GM18867 (cell line): ENCODE measurements around the gene LYL1.

Experiments used
- ATAC-seq: cut with Tn5 transposase; IDR thresholded peaks from one replicate; pipeline ENCODE4 v1.9.1; 2021; ENCODE audit warnings: mild to moderate bottlenecking, moderate library complexity; ENCODE audit not compliant: unreplicated experiment

Gene LYL1

DNA sequence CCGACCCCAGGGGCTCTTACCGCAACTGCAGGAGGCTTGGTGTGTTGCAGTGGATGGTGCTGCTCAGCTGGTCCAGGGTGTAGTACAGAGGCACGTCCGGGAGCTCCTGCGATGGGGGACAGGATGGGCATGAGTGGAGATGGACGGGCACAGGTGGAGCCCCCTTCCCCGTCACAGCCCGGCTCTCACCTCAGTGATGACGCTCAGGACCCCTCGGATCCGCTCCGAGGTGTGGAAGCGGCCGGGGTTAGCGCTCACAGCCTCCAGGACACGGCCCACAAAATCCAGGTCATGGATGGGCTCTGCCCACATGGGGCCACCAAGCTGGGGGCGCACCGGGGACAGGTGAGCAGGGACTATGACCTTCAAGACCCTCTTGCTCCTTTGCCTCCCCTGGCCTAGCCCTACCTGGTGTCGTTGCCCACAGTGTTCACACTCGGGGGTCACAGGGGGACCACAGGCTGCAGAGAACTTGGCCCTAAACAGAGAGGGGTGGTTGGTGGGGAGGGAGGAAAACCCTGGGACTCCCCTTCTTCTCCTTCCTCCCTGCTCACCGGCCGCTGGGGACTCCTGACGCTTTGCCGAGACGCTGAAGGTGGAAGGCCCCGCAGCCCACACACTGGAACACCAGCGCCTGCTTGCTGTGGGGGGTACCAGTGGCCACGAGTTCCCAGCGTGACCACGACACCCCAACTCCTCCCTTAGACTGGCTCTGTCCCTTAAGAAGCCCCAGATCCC is 6.9 kb upstream of the LYL1 start:
- ATAC-seq = no peak

DNA sequence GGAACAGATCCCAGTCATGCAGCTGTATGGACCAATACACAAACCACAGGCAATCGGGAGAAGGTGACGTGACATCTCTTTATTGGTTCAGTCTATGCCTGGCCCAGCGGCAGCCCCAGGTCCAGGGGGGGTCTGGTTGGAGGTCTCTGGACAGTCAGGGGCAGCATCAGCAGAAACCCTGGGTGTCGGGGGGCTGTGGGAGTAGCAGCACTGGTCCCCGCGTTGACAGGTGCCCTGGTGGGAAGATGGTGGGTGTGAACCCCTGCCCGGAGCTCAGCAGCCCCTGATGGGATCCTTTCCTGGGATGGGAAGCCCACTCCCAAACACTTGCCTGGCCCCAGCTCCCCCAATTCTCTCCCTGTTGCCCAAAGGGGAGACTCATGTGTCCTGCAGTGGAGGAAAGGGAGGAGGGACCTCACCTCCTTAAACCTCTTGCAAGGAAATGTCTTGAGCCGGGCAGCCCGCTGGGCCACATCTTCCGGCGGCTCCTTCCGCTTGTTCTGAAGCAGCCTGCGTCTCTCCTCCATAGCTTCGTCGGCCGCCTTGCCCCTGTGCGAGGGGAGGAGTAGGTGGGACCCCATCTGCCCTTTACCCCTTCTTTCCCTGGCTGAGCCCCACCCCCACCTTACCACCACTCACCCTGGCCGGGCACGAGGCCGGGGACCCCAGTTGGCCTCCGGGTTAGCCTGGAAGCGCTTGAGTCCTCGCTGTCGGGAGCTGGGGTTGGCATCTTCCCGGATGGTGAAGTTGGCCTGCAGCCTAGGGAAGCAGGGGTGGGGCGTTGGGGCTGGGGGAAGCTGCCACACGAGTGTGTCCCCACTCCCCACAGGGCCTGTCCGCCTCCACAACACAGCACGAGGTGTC is 2.4 kb upstream of the LYL1 start:
- ATAC-seq = no peak

DNA sequence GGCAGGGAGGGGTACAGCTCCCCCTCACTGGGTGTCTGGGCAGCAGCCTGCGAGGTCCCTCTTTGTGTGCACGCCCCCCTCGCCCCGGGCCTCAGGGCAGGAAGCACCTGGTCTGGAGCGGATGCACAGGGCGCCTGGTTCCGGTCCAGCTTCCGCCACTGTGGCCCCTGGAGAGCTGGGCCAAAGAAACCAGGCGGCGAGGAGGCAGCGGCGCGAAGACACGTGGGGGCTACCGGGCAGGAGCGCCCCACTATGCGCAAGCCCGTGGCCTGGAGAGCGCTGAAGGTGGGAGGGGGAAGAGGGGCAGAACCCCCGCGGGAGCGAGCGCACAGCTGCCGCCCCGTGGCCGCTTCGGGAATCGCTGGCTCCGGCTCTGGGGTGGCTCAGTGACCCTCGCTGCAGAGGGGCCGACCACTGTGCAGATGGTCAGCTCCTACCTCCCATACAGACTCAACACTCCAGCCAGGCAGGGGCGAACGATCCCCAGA is 1.7 kb upstream of the LYL1 start:
- peak; percentile 28 for ATAC-seq

DNA sequence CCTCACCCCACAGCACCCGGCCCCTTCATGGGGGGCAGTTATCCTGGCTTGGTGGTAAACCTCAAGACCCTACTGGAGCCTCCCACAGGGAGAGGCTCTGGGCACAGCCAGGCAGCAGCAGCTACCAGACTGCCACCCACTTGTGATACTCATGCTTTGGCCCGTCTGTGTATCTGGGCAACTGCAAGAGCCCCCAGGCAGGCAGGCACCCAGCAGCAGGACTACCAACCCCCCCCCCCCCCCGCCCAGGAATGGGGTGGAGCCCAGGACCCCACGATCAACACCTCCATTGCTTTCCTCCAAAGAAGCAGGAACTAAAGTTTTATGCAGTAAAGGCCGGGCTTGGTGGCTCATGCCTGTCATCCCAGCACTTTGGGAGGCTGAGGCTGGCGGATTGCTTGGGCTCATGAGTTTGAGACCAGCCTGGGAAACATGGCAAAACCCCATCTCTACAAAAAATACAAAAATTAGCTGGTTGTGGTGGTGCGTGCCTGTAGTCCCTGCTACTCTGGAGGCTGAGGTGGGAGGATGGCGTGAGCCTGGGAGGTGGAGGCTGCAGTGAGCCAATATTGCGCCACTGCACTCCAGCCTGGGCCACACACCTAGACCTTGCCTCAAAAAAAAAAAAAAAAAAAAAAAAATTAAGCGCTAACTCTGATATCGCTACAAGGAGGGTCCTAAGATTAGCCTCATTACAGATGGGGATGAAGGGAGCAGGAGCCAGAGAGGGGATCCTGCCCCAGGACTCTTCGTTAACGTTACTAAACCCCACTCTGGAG is 1.1 kb upstream of the LYL1 start:
- no peak for ATAC-seq

DNA sequence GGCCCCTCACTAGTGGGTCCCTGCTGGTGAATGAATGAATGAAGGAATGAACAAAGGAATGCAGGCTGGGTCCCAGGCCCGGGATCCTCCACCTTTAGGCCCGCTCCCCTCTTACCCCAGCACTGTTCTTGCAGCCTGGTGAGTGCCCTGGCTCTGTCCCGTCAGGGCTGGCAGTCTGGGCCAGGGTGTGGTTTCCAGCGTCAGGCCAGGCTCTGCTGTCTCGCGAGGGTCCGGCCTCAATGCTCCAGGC is 317 bp downstream of the LYL1 start:
- no peak for ATAC-seq

DNA sequence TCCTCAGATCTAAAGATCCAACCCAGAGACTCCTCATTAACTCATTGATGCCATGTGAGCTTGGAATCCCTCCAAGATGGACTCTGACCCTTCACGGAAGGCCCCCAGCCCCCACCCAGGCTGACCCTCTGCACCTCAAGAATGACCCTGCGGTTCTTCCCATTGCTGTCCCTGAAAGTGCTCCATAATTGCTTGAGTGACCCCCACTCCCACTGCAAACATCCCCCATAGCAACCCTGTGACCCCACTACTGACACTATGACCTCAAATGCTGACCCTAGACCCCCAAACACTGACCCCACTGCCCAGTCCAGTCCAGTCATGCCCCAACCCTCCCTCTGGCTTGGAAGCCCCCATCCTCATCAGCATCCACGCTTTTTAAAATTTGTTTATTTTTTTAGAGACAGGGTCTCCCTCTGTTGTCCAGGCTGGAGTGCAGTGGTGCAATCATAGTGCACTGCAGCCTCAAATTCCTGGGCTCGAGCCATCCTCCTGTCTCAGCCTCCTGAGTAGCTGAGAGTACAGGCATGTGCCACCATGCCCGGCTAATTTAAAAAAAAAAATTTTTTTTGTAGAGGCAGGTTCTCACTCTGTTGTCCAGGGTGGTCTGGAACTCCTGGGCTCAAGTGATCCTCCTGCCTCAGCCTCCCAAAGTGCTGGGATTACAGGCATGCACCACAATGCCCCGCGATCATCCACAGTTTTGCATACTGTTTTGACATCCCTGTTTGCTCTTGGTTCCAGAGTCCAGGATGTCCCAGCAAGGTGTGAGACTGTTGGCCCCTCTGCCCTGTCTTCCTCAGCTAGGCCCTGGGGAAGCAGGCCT is 855 bp downstream of the LYL1 start:
- no peak for ATAC-seq

DNA sequence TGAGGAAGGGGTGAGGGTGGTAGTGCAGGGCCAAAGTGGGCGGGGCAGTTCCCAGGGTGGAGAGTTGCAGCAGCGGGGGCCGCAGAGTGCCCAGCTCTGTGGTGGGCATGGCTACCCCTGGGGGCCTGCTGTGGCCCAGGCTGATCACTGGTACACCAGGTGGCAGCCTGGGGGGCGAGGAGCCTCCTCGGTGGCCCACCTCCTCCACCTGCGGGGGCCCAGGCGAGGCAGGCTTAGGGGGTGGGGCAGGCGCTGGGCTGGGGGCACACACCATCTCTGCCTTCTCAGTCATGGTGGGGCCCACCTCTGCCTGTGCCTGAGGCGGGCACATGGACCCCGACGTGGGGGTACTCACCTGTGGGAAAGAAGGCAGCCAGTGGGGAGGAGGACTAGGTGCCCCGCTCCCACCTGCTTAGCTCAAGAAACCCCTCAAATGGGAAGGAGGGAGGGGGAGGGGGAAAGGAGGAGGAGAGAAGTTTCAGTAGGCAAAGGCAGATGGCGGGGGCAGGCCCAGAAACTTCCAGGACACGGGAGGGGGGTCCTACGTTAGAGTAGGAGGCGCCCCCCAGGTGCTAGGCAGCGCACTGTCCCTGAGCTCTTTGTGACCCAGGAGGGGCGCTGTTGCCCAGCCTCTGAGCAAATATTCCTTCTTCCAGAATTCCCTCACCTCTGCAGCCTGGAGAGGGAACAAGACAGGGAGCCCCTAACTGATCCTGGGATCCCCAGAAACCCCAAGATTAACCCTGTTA is 1.6 kb downstream of the LYL1 start:
- ATAC-seq = no peak

DNA sequence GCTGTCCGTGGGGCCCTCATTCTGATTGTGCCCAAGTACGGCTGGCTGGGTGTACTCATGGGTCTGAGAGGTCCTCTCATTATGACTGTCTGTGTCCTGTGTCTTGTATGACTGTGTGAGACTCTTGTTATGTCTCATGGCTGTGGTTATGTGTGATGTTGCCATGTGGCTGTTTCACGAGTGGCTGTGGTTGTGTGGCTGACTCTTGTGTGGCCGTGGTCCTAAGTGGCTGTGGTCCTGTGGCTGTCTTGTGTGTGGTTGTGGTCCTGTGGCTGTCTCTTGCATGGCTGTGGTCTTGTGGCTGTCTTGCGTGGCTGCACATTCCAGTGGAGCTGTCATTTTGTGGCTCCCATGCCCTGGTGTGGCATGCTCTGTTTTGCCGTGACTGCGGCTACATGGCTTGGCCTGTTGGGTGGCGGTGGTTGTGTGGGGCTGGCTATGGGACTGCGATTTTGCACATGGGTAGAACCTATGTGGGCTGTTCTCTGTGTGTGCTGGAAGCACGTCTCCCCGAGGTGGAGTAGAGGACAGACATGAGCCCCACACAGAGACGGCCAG is 2.5 kb downstream of the LYL1 start:
- no peak for ATAC-seq

DNA sequence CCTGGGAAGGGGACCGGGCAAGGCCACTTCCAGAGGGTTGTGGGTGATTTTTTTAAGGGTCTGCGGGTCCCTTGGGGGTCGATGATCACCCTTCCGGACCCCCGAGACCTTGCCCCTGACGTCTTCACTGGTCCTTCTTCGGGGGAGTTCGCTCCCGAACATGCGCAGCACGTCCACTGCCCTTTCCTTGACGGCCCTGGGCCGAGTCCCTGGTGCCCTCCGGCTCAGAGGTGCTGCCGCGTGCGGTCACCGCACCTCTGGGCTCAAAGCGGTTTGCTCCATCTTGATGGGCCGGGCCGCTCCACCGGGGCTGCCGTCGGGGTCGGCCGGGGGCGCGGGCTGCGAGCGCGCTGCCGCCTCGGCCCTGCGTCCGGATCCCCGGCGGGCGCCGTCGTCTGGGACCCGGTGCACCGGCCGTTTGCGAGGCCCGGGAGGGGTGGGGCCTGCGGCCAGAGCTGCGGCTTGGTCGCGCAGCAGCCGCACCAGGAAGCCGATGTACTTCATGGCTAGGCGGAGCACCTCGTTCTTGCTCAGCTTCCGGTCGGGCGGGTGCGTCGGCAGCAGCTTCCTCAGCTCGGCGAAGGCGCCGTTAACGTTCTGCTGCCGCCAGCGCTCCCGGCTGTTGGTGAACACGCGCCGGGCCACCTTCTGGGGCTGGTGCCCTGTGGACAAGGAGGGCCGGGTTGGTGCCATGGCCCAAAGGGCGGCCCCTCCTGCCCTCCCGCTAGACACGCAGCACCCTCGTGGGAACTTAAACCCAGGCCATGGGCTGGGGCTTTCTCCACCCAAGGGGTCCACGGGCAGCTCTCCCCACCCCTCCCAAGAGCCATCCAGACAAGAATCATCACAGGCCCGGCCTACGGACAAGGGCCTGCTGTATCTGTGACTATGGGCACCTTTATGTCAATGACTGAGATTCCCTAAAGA is 3.3 kb downstream of the LYL1 start:
- no peak for ATAC-seq

DNA sequence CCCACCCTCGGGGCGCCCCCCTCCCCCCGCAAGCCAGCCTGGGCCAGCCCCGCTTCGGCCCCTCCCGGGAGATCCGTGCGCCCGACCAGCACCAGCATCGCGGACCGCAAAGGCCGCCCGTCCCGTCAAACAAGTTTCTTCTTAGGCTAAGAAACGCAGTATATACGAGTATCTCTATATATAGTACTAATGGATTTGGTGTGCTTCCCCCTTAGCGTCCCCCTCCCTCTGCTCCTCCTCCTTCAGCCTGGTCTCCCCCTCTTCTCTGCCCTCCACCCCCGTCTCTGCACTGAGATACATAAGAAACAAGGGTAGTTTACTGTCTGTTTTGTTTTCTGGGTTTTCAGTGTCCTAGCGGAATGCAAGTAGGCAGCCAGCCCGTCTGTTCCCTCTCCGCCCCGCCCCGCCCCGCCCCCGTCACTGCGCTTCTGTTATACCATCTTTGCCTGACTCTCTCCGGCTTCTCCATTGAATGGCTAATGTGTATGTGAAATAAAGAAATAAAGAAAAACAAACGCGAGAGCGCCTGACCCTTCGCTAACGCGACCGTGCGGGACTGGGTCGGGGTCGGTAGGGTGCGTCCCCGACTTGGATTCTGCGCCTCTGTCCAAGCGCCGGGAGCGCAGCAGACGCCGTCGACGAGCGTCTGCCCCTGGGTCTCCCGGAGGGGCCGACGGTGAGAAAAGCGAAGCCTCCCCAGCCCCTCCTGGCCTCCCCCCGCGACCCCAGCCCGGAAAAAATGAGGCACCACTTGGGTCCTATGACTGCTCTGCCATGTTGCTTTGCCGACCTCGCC is 4.2 kb downstream of the LYL1 start:
- no peak for ATAC-seq

DNA sequence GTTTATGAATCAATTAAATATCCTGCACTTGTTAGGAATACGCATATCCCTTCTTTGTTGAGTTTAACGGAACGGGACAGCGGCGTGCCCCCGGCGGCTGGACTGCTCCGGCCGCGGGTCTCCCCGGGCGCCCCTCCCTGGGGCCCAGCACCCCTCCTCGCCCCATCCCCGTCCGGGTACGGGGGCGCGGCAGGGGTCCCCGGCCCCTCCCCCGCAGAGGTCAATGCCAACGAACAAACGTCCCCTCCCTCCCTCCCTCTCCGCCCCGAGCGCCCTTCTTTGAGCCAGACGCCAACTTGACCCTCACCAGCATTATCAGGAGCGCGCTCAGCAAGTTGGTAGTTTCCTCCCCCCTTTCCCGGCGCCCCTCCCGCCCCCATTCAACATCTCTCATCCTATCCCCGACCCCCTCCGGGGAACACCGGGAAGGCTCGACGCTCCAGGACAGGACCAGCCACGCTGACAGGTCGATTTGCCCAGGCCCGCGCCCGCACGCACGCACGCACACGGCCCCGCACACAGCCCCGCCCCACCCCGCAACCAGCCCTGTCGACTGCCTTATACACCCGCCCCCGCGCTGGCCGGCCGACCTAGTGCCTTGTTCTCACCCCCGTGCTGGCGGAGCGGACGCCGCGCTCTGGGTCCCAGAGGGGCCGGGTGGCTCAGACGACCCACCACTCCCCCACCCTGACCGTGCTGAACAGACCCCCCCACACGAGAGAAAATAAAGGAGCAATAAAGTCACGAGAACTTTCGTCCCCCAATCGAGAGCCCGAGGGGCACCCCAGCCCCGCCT is 5.0 kb downstream of the LYL1 start:
- no peak for ATAC-seq

DNA sequence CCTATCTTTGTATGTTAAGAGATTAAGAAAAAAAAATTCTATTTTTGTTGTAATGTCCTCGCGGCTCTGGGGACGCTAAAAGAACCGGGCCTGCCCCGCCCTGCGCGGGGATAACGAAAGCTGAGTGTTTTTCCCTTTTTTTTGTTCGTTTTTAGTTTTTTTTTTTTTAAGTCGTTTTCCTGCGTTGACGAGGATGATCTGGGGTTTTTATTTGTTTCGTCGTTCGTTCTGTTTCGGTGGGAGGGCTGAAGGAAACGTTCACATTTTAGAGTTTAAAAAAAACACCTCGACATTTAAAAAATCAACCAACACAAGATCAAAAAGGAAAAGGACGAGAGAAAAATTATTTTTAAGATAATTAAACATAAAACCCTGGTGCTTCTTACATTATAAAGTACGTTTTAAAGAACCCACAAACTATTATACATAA is 5.6 kb downstream of the LYL1 start:
- ATAC-seq = no peak

DNA sequence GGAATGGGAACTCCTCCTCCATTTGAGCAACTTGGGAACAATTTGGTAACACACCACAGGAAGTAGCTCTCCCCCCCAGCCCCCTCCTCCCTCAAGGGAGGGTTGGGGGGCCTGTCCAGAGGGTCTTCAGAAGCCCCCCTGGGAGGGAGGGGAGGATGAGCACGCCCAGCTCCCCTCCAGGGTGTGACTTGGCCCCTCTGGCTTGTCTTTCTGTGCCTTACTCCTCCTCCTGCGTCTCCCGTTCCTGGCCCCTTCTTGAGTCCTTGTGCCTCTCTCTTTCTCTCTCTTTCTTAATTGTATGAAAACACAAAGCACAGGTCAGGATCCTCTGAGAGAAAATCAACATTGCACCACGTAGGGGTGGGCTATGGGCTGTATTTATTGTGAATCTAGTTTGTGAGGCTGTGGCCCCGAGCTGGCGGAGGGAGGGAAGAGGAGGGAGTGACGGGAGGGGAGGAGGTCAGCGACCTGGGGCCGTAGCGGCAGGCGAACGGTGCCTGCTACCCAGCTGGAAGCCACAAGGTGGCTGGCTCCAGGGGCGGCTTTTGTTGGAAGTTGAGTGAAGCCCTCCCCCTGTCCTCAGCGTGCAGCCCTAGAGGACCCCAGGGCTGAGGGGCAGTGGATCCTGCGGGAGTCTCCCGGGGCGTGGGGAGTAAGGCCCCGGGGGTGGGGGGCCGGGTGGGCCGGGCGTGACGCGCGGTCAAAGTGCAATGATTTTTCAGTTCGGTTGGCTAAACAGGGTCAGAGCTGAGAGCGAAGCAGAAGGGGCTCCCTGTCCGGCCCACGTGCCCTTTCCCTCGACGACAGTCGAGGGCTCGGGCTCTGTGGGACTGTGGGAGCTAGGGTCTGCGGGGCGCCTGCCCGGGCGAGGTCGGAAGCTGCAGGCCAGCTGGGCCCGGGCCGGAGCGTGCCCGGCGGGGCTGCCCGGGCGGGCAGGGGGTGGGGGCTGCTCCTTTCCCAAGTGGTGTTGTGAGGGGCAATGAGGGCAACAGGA is 6.4 kb downstream of the LYL1 start:
- ATAC-seq = no peak

DNA sequence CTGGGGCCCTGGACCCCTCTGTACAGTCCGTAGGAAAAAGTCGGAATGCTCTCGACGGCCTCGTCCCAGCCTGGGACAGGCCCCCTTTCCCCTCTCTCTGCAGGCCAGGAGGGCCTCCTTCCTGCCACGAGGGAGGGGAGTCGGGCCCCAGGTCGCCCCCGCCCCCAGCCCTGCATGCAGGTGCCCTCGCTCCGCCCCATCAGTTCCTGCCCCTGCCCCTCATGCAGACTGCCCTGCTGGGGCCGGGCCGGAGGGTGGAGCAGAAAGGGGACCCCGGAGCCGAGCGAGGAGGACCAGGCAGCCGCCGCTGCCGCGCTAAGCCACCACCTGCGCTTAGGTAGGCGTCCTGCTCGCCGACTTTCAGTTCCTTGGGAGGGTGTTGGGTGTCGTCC is 7.3 kb downstream of the LYL1 start:
- no peak for ATAC-seq

DNA sequence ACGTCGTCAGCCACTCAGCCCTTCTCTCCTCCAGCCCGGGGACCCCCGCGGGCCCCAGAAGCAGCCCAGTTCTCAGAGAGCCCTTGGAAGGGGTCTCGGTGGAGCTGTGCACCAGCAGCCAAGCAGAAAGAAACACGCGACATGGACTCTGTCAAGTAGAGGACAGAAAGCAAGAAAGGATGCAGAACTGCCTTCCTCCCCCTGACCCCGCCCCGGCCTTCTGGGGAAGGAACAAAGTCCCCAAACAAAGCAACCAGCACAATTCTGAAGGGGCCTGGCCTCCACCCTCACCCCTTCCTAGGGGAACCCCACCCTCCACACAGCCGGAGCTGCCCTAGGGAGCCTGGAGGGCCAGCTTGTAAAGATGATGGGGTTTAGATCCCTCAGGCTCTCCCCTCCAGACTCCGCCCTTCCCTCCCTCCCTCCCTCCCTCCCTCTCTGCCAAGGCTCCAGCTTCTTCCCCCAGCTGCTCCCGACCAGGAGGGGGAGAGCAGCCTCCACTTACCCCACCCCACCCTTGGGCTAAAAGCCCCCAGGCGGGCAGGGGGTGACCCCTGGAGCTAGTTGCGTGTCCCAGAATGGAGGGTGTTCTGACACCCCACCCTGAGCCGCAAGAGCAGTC is 7.8 kb downstream of the LYL1 start:
- ATAC-seq = no peak
